Lower leg skin (tissue), 4 donors: Measurements from ENCODE around the gene EPB41L2. TPM values are rescaled to one million over a fixed set of nuclear protein-coding genes. Genes with fewer than 3 reads are reported as not detected.
"Not testable (repeated sequence)": the region's sequence is repeated elsewhere in the genome, so short reads cannot be mapped to it uniquely, and the experiment has no call there.

Source experiments
- DNase-seq, 2 donors: peaks; one replicate each; pipeline ENCODE4 v3.0.0-alpha.2; 2019; ENCODE audit warnings: low spot score in 2 of 2
- H3K4me3 ChIP-seq: fragments of 200-600 bp; sonication (generic); 2 replicates; pipeline ENCODE4 v1.5.1; 2017; ENCODE audit warnings: mild to moderate bottlenecking, low read depth; ENCODE audit not compliant: poor library complexity, severe bottlenecking
- CTCF ChIP-seq, 3 donors: fragments of 450-650 bp; IDR thresholded peaks; one replicate each; pipeline ENCODE4 v1.5.1; 2016; ENCODE audit warnings: antibody characterized with exemption in 3 of 3, mild to moderate bottlenecking in 3 of 3, moderate library complexity in 2 of 3
- POLR2A ChIP-seq, 2 donors: fragments of 450-650 bp; IDR thresholded peaks; one replicate each; pipeline ENCODE4 v1.6.1; 2016 to 2017; ENCODE audit warnings: antibody characterized with exemption in 2 of 2, mild to moderate bottlenecking in 1 of 2, moderate library complexity in 1 of 2
- WGBS, 2 donors: methylation state at CpG; one replicate each; pipeline ENCODE4 v1.1.5; 2018; 5-methylcytosine and 5-hydroxymethylcytosine counted together
- intact Hi-C: fragments of 100-400 bp; cut with DNase I; formaldehyde crosslinking; loops from one replicate; pipeline ENCODE4 v1.15.0; 2023; ENCODE audit warnings: low total_unique reads
- total RNA-seq, 4 donors: library from RNA; depleted of rRNA; stranded (reverse); fragments of >200 nt; gene quantifications; one replicate each; pipeline ENCODE4 v1.1.0, GENCODE V29; 2016

EPB41L2 gene
- total RNA-seq, 4 donors from 2014 or later, result 8.6 to 19.4 (median 13.8) TPM

- 67 to 72% methylated on average over 5 of the region's 5 CpGs for WGBS, 2 donors
- no peak overlapping the region for H3K4me3 ChIP-seq
- no peak for DNase-seq
- intact Hi-C loops, result no loop called here
- TF ChIP-seq CTCF (IDR thresholded peaks at IDR 0.05), result no peak
- TF ChIP-seq POLR2A (IDR thresholded peaks at IDR 0.05), result no peak
These were observed 39.1 kb upstream of the EPB41L2 start for GRCh38 chr6:131101911-131102680.

- DNase-seq, result no peak
- H3K4me3 ChIP-seq, result no peak overlapping the region
- TF ChIP-seq POLR2A (IDR thresholded peaks at IDR 0.05), result no peak
- TF ChIP-seq CTCF (IDR thresholded peaks at IDR 0.05), result no peak
- 81 to 83% methylated on average over 3 of the region's 3 CpGs for WGBS, 2 donors
- intact Hi-C loops, result no loop called here
These were observed 33.7 kb upstream of the EPB41L2 start for GRCh38 chr6:131096786-131097185.

GRCh38 chr6:131093334-131093733 lies 30.3 kb upstream of the EPB41L2 start:
- no peak overlapping the region for H3K4me3 ChIP-seq
- intact Hi-C loops, result no loop called here
- no peak for DNase-seq
- 93 to 100% methylated on average over 1 of the region's 1 CpG for WGBS, 2 donors
- TF ChIP-seq POLR2A (IDR thresholded peaks at IDR 0.05) (no peak), CTCF (IDR thresholded peaks at IDR 0.05) (no peak)

- DNase-seq, H3K4me3 ChIP-seq, intact Hi-C loops: not testable (repeated sequence)
- 90% methylated on average over 7 of the region's 7 CpGs for WGBS, 2 donors
These were observed 28.9 kb upstream of the EPB41L2 start for GRCh38 chr6:131091944-131092343.

GRCh38 chr6:131090339-131090738 lies 27.3 kb upstream of the EPB41L2 start:
- WGBS, 2 donors, result 77 to 83% methylated on average over 3 of the region's 3 CpGs
- DNase-seq, H3K4me3 ChIP-seq, intact Hi-C loops: not testable (repeated sequence)

- intact Hi-C loops, result no loop called here
- 89 to 96% methylated on average over 2 of the region's 2 CpGs for WGBS, 2 donors
These were observed 21.9 kb upstream of the EPB41L2 start for GRCh38 chr6:131084982-131085381.

More at GRCh38 chr6:131084982-131085381, 21.9 kb upstream of the EPB41L2 start:
- TF ChIP-seq POLR2A (IDR thresholded peaks at IDR 0.05) (no peak), CTCF (IDR thresholded peaks at IDR 0.05) (no peak)
- no peak for DNase-seq
- H3K4me3 ChIP-seq, result no peak overlapping the region
